Right lobe of liver (tissue), 4 donors: ENCODE measurements around the gene DCDC2C.
A peak's percentile ranks its signal among the peaks of the same experiment; 100 is the strongest.

Source experiments
- POLR2A ChIP-seq: fragments of 450-650 bp; IDR thresholded peaks from one replicate; pipeline ENCODE4 v1.6.1; 2017; ENCODE audit warnings: antibody characterized with exemption, mild to moderate bottlenecking
- TF ChIP-seq, protein P1 (sequence below), 4 donors: fragments of 200-600 bp in 3 of 4; fragments of 450-650 bp in 1 of 4; IDR thresholded peaks; one replicate each; pipeline versions ENCODE4 v1.5.1 to v1.8.0; 2016 to 2022; ENCODE audit warnings: antibody characterized with exemption in 4 of 4, mild to moderate bottlenecking in 2 of 4
- donor health status: DM: no; HTN: no; CAD: no.
- donor health status: DM: no; HTN: no; CAD: no.
- donor health status: DM: no; HTN: yes; CAD: no.

DNA sequence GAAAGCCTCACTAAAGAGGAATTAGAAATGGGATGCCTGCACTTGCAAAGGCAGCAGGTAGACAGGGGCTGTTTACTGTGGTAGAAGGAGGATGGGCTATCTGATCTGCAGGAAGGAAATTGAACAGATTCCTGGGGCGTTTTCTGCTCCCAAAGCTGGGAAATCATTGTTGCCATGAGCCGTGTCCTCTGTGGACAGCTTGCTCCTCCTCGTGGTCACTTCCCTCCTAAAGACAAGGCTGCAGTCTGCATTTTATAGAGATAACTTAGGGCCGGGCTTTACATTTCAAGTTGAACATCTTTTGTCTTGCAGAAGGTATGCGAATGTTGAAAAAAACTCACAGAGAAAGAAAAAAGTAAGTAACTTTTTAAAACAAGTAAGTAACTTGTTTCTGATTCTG is 50.9 kb downstream of the DCDC2C start:
- TF ChIP-seq, protein P1, sequence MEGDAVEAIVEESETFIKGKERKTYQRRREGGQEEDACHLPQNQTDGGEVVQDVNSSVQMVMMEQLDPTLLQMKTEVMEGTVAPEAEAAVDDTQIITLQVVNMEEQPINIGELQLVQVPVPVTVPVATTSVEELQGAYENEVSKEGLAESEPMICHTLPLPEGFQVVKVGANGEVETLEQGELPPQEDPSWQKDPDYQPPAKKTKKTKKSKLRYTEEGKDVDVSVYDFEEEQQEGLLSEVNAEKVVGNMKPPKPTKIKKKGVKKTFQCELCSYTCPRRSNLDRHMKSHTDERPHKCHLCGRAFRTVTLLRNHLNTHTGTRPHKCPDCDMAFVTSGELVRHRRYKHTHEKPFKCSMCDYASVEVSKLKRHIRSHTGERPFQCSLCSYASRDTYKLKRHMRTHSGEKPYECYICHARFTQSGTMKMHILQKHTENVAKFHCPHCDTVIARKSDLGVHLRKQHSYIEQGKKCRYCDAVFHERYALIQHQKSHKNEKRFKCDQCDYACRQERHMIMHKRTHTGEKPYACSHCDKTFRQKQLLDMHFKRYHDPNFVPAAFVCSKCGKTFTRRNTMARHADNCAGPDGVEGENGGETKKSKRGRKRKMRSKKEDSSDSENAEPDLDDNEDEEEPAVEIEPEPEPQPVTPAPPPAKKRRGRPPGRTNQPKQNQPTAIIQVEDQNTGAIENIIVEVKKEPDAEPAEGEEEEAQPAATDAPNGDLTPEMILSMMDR (IDR thresholded peaks at IDR 0.05) = peak in 1 of 4 donors; percentile 4
- no peak for TF ChIP-seq POLR2A
